ENCODE data around the gene OR2Z1. TPM values are rescaled to one million over a fixed set of nuclear protein-coding genes. Genes with fewer than 3 reads are reported as not detected.

The OR2Z1 gene
- total RNA-seq (under 1 TPM in 1 of 5 experiments, not detected in 4; 0.12 TPM), polyA plus RNA-seq (not detected), total RNA-seq (not detected)

- Mint-ChIP-seq H3K4me3 (no peak within 1 kb of the TSS), H3K36me3 (peaks cover 0 to 4% (median 0%) of the 10 kb centered on the region in 5 donors), H3K27ac (peak within 1 kb of the TSS in 2 of 9 donors; percentile 2 to 36), H3K9me3 (peaks cover 3 to 19% (median 5%) of the 10 kb centered on the region in 11 donors), H3K27me3 (peaks cover 14 to 43% (median 34%) of the 10 kb centered on the region in 5 donors), H3K4me1 (no peaks in the 10 kb centered on the region)
- Histone ChIP-seq H3K27me3 (ENCODE audit: control insufficient read depth in 2 of 2, insufficient read depth in 2 of 2, low read length in 2 of 2) (no peaks in the 10 kb centered on the region), H3K36me3 (ENCODE audit: control insufficient read depth in 2 of 3, insufficient read depth in 3 of 3, low read length in 3 of 3) (no peaks in the 10 kb centered on the region), H3K4me3 (ENCODE audit: low read length) (no peak within 1 kb of the TSS), H3K27ac (ENCODE audit: low read depth, low read length) (no peak within 1 kb of the TSS), H3K9me3 (ENCODE audit: control insufficient read depth in 2 of 3, low read length in 3 of 3) (no peaks in the 10 kb centered on the region), H3K4me1 (ENCODE audit: control insufficient read depth in 2 of 2, insufficient read depth in 2 of 2, low read length in 2 of 2) (no peaks in the 10 kb centered on the region)
- ATAC-seq (no peak), DNase-seq (no peak)
- CTCF ChIA-PET: no interaction called here
- POLR2A ChIA-PET: no interaction called here
- intact Hi-C loops (cut with micrococcal nuclease): no loop called here
Observed at GRCh38 chr19:8721334-8721733, at the start of gene OR2Z1. OR2Z1 (plus strand) TSS chr19:8721634; CDS start chr19:8731029, 9,395 bp downstream.

GRCh38 chr19:8673276-8673891, 48.0 kb upstream of the OR2Z1 start:
- H3K27me3 ChIP-seq (ENCODE audit: control insufficient read depth in 2 of 2, insufficient read depth in 2 of 2, low read length in 2 of 2): no peaks in the 10 kb centered on the region
- H3K4me3 ChIP-seq (ENCODE audit: low read length): no peak overlapping the region
- Mint-ChIP-seq H3K4me3 (no peak overlapping the region), H3K27ac (no peak overlapping the region), H3K9me3 (peaks cover 0 to 14% (median 1%) of the 10 kb centered on the region in 11 donors), H3K36me3 (peaks cover 0 to 11% (median 5%) of the 10 kb centered on the region in 5 donors), H3K27me3 (peaks cover 0 to 8% (median 0%) of the 10 kb centered on the region in 5 donors), H3K4me1 (peaks cover 7 to 32% (median 18%) of the 10 kb centered on the region in 7 donors)
- peaks cover 0 to 12% of the 10 kb centered on the region in 2 donors for H3K4me1 ChIP-seq (ENCODE audit: control insufficient read depth in 2 of 2, insufficient read depth in 2 of 2, low read length in 2 of 2)
- CTCF ChIA-PET: no interaction called here
- intact Hi-C loops (cut with micrococcal nuclease): no loop called here
- no peak overlapping the region for H3K27ac ChIP-seq (ENCODE audit: low read depth, low read length)
- ATAC-seq (no peak), DNase-seq (no peak)
- H3K36me3 ChIP-seq (ENCODE audit: control insufficient read depth in 2 of 3, insufficient read depth in 3 of 3, low read length in 3 of 3): no peaks in the 10 kb centered on the region
- POLR2A ChIA-PET: no interaction called here
- no peaks in the 10 kb centered on the region for H3K9me3 ChIP-seq (ENCODE audit: control insufficient read depth in 2 of 3, low read length in 3 of 3)

GRCh38 chr19:8675066-8675465, 46.4 kb upstream of the OR2Z1 start:
- H3K27ac Mint-ChIP-seq: peak overlapping the region in 1 of 9 donors; percentile 27
- peaks cover 0 to 8% (median 0%) of the 10 kb centered on the region in 5 donors for H3K27me3 Mint-ChIP-seq
- POLR2A ChIA-PET: no interaction called here
- H3K36me3 Mint-ChIP-seq: peaks cover 0 to 12% (median 7%) of the 10 kb centered on the region in 5 donors
- peaks cover 0 to 12% of the 10 kb centered on the region in 2 donors for H3K4me1 ChIP-seq (ENCODE audit: control insufficient read depth in 2 of 2, insufficient read depth in 2 of 2, low read length in 2 of 2)
- no peaks in the 10 kb centered on the region for H3K27me3 ChIP-seq (ENCODE audit: control insufficient read depth in 2 of 2, insufficient read depth in 2 of 2, low read length in 2 of 2)
- no peak overlapping the region for H3K4me3 Mint-ChIP-seq
- DNase-seq (no peak), ATAC-seq (no peak)
- H3K36me3 ChIP-seq (ENCODE audit: control insufficient read depth in 2 of 3, insufficient read depth in 3 of 3, low read length in 3 of 3): no peaks in the 10 kb centered on the region
- no peaks in the 10 kb centered on the region for H3K9me3 ChIP-seq (ENCODE audit: control insufficient read depth in 2 of 3, low read length in 3 of 3)
- intact Hi-C loops (cut with micrococcal nuclease): no loop called here
- CTCF ChIA-PET: no interaction called here
- H3K27ac ChIP-seq (ENCODE audit: low read depth, low read length): no peak overlapping the region
- no peak overlapping the region for H3K4me3 ChIP-seq (ENCODE audit: low read length)
- H3K9me3 Mint-ChIP-seq: peaks cover 0 to 14% (median 0%) of the 10 kb centered on the region in 11 donors
- peaks cover 7 to 21% (median 18%) of the 10 kb centered on the region in 7 donors for H3K4me1 Mint-ChIP-seq

- intact Hi-C loops (cut with micrococcal nuclease): no loop called here
Observed at GRCh38 chr19:8678244-8678807, 43.1 kb upstream of the OR2Z1 start.

GRCh38 chr19:8680676-8681344, 40.6 kb upstream of the OR2Z1 start:
- POLR2A ChIA-PET: no interaction called here
- H3K9me3 Mint-ChIP-seq: peaks cover 0 to 22% (median 5%) of the 10 kb centered on the region in 11 donors
- no peaks in the 10 kb centered on the region for H3K9me3 ChIP-seq (ENCODE audit: control insufficient read depth in 2 of 3, low read length in 3 of 3)
- H3K4me3 ChIP-seq (ENCODE audit: low read length): no peak overlapping the region
- CTCF ChIA-PET: interaction anchor here (1.3 kb wide), 1 partner anchor 15 kb away, joined by 5 read pairs; no protein-coding TSS in a partner anchor
- peaks cover 0 to 29% (median 4%) of the 10 kb centered on the region in 7 donors for H3K4me1 Mint-ChIP-seq
- no peaks in the 10 kb centered on the region for H3K4me1 ChIP-seq (ENCODE audit: control insufficient read depth in 2 of 2, insufficient read depth in 2 of 2, low read length in 2 of 2)
- intact Hi-C loops (cut with micrococcal nuclease): no loop called here
- peak overlapping the region in 1 of 10 donors; percentile 29 for H3K4me3 Mint-ChIP-seq
- no peak overlapping the region for H3K27ac Mint-ChIP-seq
- DNase-seq (no peak), ATAC-seq (no peak)
- no peak overlapping the region for H3K27ac ChIP-seq (ENCODE audit: low read depth, low read length)
- H3K27me3 Mint-ChIP-seq: peaks cover 0 to 2% (median 0%) of the 10 kb centered on the region in 5 donors
- no peaks in the 10 kb centered on the region for H3K27me3 ChIP-seq (ENCODE audit: control insufficient read depth in 2 of 2, insufficient read depth in 2 of 2, low read length in 2 of 2)
- H3K36me3 ChIP-seq (ENCODE audit: control insufficient read depth in 2 of 3, insufficient read depth in 3 of 3, low read length in 3 of 3): no peaks in the 10 kb centered on the region
- peaks cover 0 to 15% (median 7%) of the 10 kb centered on the region in 5 donors for H3K36me3 Mint-ChIP-seq

More at GRCh38 chr19:8678244-8678807, 43.1 kb upstream of the OR2Z1 start:
- Mint-ChIP-seq H3K4me1 (peaks cover 5 to 27% (median 13%) of the 10 kb centered on the region in 7 donors), H3K27ac (peak overlapping the region in 1 of 9 donors; percentile 7), H3K36me3 (peaks cover 0 to 17% (median 7%) of the 10 kb centered on the region in 5 donors), H3K27me3 (peaks cover 0 to 8% (median 0%) of the 10 kb centered on the region in 5 donors), H3K9me3 (peaks cover 0 to 24% (median 5%) of the 10 kb centered on the region in 11 donors), H3K4me3 (no peak overlapping the region)
- Histone ChIP-seq H3K27ac (ENCODE audit: low read depth, low read length) (no peak overlapping the region), H3K27me3 (ENCODE audit: control insufficient read depth in 2 of 2, insufficient read depth in 2 of 2, low read length in 2 of 2) (no peaks in the 10 kb centered on the region), H3K4me1 (ENCODE audit: control insufficient read depth in 2 of 2, insufficient read depth in 2 of 2, low read length in 2 of 2) (no peaks in the 10 kb centered on the region), H3K36me3 (ENCODE audit: control insufficient read depth in 2 of 3, insufficient read depth in 3 of 3, low read length in 3 of 3) (no peaks in the 10 kb centered on the region), H3K9me3 (ENCODE audit: control insufficient read depth in 2 of 3, low read length in 3 of 3) (no peaks in the 10 kb centered on the region), H3K4me3 (ENCODE audit: low read length) (no peak overlapping the region)
- no peak for ATAC-seq
- CTCF ChIA-PET: no interaction called here
- DNase-seq: no peak
- POLR2A ChIA-PET: no interaction called here

GRCh38 chr19:8681345-8682029, 39.9 kb upstream of the OR2Z1 start:
- H3K36me3 ChIP-seq (ENCODE audit: control insufficient read depth in 2 of 3, insufficient read depth in 3 of 3, low read length in 3 of 3): no peaks in the 10 kb centered on the region
- H3K4me3 Mint-ChIP-seq: peak overlapping the region in 1 of 10 donors; percentile 29
- ChIA-PET CTCF (interaction anchor here (1.3 kb wide), 1 partner anchor 14 kb away, joined by 5 read pairs; no protein-coding TSS in a partner anchor), POLR2A (no interaction called here)
- peaks cover 0 to 29% (median 3%) of the 10 kb centered on the region in 7 donors for H3K4me1 Mint-ChIP-seq
- DNase-seq: no peak
- H3K27me3 Mint-ChIP-seq: peaks cover 0 to 1% (median 0%) of the 10 kb centered on the region in 5 donors
- peaks cover 0 to 21% (median 5%) of the 10 kb centered on the region in 11 donors for H3K9me3 Mint-ChIP-seq
- no peaks in the 10 kb centered on the region for H3K4me1 ChIP-seq (ENCODE audit: control insufficient read depth in 2 of 2, insufficient read depth in 2 of 2, low read length in 2 of 2)
- H3K27me3 ChIP-seq (ENCODE audit: control insufficient read depth in 2 of 2, insufficient read depth in 2 of 2, low read length in 2 of 2): no peaks in the 10 kb centered on the region
- H3K27ac Mint-ChIP-seq: peak overlapping the region in 2 of 9 donors; percentile 20 to 33
- H3K9me3 ChIP-seq (ENCODE audit: control insufficient read depth in 2 of 3, low read length in 3 of 3): no peaks in the 10 kb centered on the region
- no peak overlapping the region for H3K27ac ChIP-seq (ENCODE audit: low read depth, low read length)
- intact Hi-C loops (cut with micrococcal nuclease): no loop called here
- peaks cover 0 to 14% (median 7%) of the 10 kb centered on the region in 5 donors for H3K36me3 Mint-ChIP-seq
- peak; percentile 61 for ATAC-seq
- H3K4me3 ChIP-seq (ENCODE audit: low read length): no peak overlapping the region
